Activated naive CD8-positive, alpha-beta T cell treated with anti-CD3 and anti-CD28 coated beads, Interleukin-2, amount 10 ng/mL, durations not matched to agents 7 days and 5 days (primary cell): ENCODE results near the gene AUH. TPM values are rescaled to one million over a fixed set of nuclear protein-coding genes. Genes with fewer than 3 reads are reported as not detected.

Experiments
- ATAC-seq: fragments of 150-1000 bp; cut with Tn5 transposase; one replicate; pipeline ENCODE4 v1.10.0; 2021; ENCODE audit warnings: low read depth, moderate library complexity
- POLR2A ChIA-PET: fragments of 350-600 bp; sonication (Branson Sonifier 250); formaldehyde crosslinking; loops from one replicate; lab custom pipeline; 2021; ENCODE audit warnings: antibody characterized with exemption; lab: Charles Lee
- DNase-seq: peaks from one replicate; pipeline ENCODE4 v3.0.0; 2021
- H3K27ac Mint-ChIP-seq: one replicate; pipeline ENCODE4 v1.8.0; 2022; ENCODE audit warnings: mild to moderate bottlenecking, mixed read lengths
- H3K27me3 Mint-ChIP-seq: one replicate; pipeline ENCODE4 v1.8.0; 2022; ENCODE audit warnings: mild to moderate bottlenecking, moderate library complexity, mixed read lengths
- H3K36me3 Mint-ChIP-seq: one replicate; pipeline ENCODE4 v1.8.0; 2021; ENCODE audit warnings: mild to moderate bottlenecking, mixed read lengths
- H3K4me1 Mint-ChIP-seq: one replicate; pipeline ENCODE4 v1.8.0; 2021; ENCODE audit warnings: mixed read lengths
- H3K4me3 Mint-ChIP-seq: one replicate; pipeline ENCODE4 v1.8.0; 2022; ENCODE audit warnings: mild to moderate bottlenecking, moderate library complexity, mixed read lengths
- H3K9me3 Mint-ChIP-seq: one replicate; pipeline ENCODE4 v1.8.0; 2021; ENCODE audit warnings: mixed read lengths
- total RNA-seq, 2 experiments: library from RNA; stranded (reverse); gene quantifications; one replicate each; pipeline ENCODE4 v1.2.3, GENCODE V29; 2021

AUH gene
- total RNA-seq, 2 experiments from 2014 or later = 15.8 to 17.2 TPM

- DNase-seq (no peak), ATAC-seq (peak; percentile 72)
- H3K4me1 Mint-ChIP-seq = peaks cover 32% of the 10 kb centered on the region
- POLR2A ChIA-PET = interaction anchor here (1.0 kb wide), 4 partner anchors 21 to 238 kb away, joined by 3 to 4 read pairs (median 3); no protein-coding TSS in a partner anchor
- H3K36me3 Mint-ChIP-seq = peaks cover 27% of the 10 kb centered on the region
- H3K4me3 Mint-ChIP-seq = peak overlapping the region; percentile 23
- peaks cover 13% of the 10 kb centered on the region for H3K9me3 Mint-ChIP-seq
- no peaks in the 10 kb centered on the region for H3K27me3 Mint-ChIP-seq
- H3K27ac Mint-ChIP-seq = peak overlapping the region; percentile 39
These were observed 175.0 kb downstream of the AUH start for GRCh38 chr9:91186632-91187108.

DNA sequence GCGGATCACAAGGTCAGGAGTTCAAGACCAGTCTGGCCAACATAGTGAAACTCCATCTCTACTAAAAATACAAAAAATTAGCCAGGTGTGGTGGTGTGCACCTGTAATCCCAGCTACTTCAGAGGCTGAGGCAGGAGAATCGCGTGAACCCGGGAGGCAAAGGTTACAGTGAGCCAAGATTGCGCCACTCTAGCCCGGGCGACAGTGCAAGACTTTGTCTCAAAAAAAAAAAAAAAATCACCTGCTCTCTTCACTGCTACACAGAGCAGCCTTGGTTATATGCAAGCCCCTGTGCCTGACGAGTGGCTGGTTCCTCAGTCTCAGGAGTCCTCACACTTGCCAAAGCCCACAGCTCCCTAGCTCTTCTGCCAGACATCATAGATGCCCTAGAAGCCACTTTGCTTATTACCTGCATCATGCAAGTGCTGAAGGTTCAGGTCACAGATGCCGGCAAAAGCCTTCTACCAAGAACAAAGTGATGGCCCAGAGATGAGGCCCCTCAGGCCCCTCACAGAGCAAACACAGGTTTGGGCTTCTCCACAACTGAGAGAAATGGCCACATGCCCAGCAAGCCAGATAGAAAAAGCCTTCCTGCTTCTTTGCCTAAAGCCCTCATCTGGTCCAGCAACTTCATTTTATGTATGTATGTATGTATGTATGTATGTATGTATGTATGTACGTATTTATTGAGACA lies 176.4 kb downstream of the AUH start:
- Mint-ChIP-seq H3K36me3 (peaks cover 27% of the 10 kb centered on the region), H3K27ac (no peak overlapping the region), H3K4me1 (peaks cover 22% of the 10 kb centered on the region), H3K4me3 (no peak overlapping the region), H3K27me3 (no peaks in the 10 kb centered on the region), H3K9me3 (peaks cover 13% of the 10 kb centered on the region)
- no peak for ATAC-seq
- DNase-seq = no peak
- POLR2A ChIA-PET = interaction anchor here (2.0 kb wide), 1 partner anchor 21 kb away, joined by 5 read pairs; no protein-coding TSS in a partner anchor

DNA sequence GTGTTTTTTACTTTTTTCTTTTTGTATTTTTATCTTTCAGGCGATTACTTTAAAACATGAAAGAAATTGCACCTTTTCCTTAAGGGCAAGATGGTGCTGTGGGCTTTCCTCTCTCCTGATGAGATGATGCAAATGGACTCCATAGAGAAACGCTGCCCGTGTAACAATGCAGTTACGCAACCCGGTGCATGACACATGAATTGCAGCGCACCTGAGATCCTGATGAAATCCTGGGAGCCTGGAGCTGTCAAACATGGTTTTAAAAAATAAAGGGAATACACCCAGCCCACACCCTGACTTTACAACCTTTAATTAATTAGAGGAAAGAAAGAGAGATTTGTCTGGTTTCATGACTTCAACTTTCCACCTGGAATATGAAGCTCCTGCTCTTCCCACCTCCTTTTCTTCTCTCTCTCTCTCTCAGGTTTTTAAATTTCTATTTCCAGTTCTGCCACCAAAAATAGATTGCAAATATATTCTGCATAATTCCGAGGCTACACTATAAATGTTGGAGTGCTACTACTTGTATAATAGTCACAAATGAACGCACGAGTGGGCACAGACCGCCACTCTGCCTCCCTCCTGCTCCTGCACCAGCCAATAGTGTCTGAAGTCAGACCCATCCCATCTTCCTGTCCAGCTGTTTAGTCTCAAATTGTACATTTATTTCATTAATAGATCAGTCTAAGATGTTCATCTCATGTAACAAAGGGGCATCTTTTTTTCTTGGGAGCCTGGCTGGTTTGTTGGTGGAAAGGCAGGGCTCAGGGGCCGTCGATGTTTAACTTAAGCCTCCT lies 179.1 kb downstream of the AUH start:
- Mint-ChIP-seq H3K4me1 (peaks cover 33% of the 10 kb centered on the region), H3K4me3 (no peak overlapping the region), H3K36me3 (peaks cover 10% of the 10 kb centered on the region), H3K9me3 (no peaks in the 10 kb centered on the region), H3K27me3 (no peaks in the 10 kb centered on the region), H3K27ac (no peak overlapping the region)
- ATAC-seq (no peak), DNase-seq (no peak)
- POLR2A ChIA-PET = interaction anchor here (1.5 kb wide), 1 partner anchor 10 kb away, joined by 4 read pairs; no protein-coding TSS in a partner anchor

GRCh38 chr9:91181541-91181940 lies 180.2 kb downstream of the AUH start:
- H3K27ac Mint-ChIP-seq = no peak overlapping the region
- DNase-seq = no peak
- no peaks in the 10 kb centered on the region for H3K27me3 Mint-ChIP-seq
- H3K36me3 Mint-ChIP-seq = peaks cover 5% of the 10 kb centered on the region
- POLR2A ChIA-PET = no interaction called here
- no peaks in the 10 kb centered on the region for H3K9me3 Mint-ChIP-seq
- H3K4me1 Mint-ChIP-seq = peaks cover 33% of the 10 kb centered on the region
- no peak for ATAC-seq
- H3K4me3 Mint-ChIP-seq = no peak overlapping the region

DNA sequence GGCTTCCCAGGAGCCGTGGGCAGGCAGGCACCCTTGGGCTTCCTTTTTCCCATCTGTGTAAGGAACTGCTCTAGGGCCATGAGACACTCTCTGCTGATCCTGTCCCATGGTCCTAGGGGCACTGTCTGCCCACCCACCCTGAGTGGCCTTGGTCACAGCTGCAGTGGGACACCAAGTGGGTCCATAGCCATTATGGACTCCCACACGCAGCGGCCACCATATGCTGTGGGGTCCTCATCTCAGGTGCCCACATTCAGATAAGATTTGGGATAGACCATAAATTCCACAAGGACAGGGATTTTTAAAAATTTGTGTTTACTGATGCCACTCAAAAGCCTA lies 180.8 kb downstream of the AUH start:
- Mint-ChIP-seq H3K36me3 (peaks cover 7% of the 10 kb centered on the region), H3K27me3 (no peaks in the 10 kb centered on the region), H3K27ac (no peak overlapping the region), H3K4me1 (peaks cover 28% of the 10 kb centered on the region), H3K4me3 (no peak overlapping the region), H3K9me3 (no peaks in the 10 kb centered on the region)
- POLR2A ChIA-PET = no interaction called here
- DNase-seq = no peak
- no peak for ATAC-seq

DNA sequence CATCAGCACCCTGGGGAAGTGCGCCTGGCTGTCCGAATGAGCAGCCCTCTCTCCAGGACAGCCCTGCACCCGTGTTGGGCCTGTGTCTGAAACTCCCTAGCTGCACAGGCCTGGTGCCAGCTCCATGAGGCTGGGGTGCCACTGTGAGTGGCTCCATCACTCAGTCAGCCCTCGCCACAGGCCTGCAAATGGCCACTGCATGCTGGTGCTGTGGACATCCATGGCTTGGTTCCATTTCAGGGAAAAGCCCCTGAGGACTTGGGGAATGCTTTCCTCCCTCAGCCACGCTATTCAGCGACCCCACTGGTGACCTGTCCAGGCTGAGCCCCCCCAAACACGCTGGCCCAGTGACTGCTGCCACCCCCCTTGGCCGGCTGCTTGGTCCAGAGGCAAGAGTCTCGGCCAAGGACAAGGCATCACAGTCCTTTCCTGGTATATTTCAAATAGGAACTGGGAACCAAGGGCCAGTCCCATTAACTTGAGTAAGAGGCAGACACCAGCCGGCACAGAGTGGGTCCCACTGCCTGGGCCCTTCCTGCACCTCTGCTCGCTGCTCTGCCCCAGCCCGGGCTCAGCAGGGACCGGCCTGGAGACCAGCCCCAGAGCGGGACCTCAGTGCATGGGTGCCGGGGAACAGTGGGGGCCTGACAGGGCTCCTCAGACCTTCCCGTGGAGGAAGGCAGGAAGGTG lies 181.3 kb downstream of the AUH start:
- Mint-ChIP-seq H3K27ac (no peak overlapping the region), H3K27me3 (no peaks in the 10 kb centered on the region), H3K4me3 (no peak overlapping the region), H3K4me1 (peaks cover 29% of the 10 kb centered on the region), H3K9me3 (no peaks in the 10 kb centered on the region), H3K36me3 (peaks cover 8% of the 10 kb centered on the region)
- DNase-seq (no peak), ATAC-seq (no peak)
- POLR2A ChIA-PET = interaction anchor here (0.8 kb wide), 1 partner anchor 12 kb away, joined by 3 read pairs; no protein-coding TSS in a partner anchor

GRCh38 chr9:91179237-91180138 lies 182.2 kb downstream of the AUH start:
- H3K9me3 Mint-ChIP-seq = no peaks in the 10 kb centered on the region
- H3K27me3 Mint-ChIP-seq = no peaks in the 10 kb centered on the region
- H3K4me3 Mint-ChIP-seq = no peak overlapping the region
- H3K4me1 Mint-ChIP-seq = peaks cover 30% of the 10 kb centered on the region
- no peak for ATAC-seq
- peaks cover 5% of the 10 kb centered on the region for H3K36me3 Mint-ChIP-seq
- peak overlapping the region; percentile 47 for H3K27ac Mint-ChIP-seq
- no peak for DNase-seq
- POLR2A ChIA-PET = interaction anchor here (0.8 kb wide), 1 partner anchor 13 kb away, joined by 3 read pairs; no protein-coding TSS in a partner anchor

DNA sequence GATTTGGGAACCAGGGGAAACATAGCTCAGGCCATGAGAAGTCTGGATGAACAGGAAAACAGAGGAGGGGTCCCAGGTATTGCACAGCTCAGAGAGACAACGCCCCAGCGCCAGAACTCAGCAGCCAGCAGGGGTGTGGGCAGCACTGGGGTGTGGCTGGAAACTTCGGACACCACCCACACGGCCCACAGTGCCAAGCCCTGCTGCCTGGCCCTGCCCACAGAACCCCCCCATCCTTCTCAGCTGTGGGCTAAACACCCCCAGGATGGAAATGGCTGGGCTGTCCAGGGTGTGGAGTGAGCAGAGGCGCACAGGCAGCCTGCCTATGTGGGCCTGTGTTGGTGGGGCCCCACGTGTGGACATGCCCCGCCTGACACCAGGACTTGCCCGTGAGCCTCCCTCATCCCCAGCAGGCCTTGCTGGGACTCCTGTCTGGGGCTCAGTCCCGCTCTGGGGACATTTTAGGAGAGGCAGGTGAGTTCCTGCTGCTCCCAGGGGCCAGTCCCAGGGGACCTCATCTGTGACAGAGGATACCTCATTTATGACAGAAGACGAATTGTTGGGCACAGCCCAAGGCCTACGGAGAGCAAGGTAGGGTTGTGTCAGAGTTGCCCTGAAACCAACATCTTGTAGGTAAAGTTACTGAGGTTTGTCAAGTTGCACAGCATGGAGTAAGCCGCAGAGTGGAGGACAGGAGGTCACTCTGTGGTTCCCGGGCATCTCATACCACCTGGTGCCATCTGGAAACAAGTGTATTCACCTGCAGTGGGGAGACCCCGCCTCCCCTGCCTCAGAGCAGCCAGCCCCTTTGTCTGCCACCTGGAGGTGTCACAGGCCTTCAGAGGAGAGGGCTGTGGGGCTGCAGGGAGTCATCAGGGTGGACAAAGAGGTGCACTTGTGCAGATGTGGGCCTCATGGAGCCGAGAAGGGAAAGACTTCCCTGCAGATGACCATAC lies 183.2 kb downstream of the AUH start:
- POLR2A ChIA-PET = interaction anchor here (0.6 to 2.7 kb wide), 5 partner anchors 14 to 78 kb away, joined by 3 to 19 read pairs (median 7); no protein-coding TSS in a partner anchor
- ATAC-seq (no peak), DNase-seq (no peak)
- H3K27me3 Mint-ChIP-seq = no peaks in the 10 kb centered on the region
- H3K4me3 Mint-ChIP-seq = no peak overlapping the region
- H3K27ac Mint-ChIP-seq = peak overlapping the region; percentile 90
- no peaks in the 10 kb centered on the region for H3K9me3 Mint-ChIP-seq
- peaks cover 35% of the 10 kb centered on the region for H3K4me1 Mint-ChIP-seq
- peaks cover 6% of the 10 kb centered on the region for H3K36me3 Mint-ChIP-seq

GRCh38 chr9:91177661-91178280 lies 183.9 kb downstream of the AUH start:
- H3K4me1 Mint-ChIP-seq = peaks cover 35% of the 10 kb centered on the region
- ATAC-seq (peak; percentile 72), DNase-seq (peak; percentile 61)
- POLR2A ChIA-PET = interaction anchor here (0.6 to 2.7 kb wide), 6 partner anchors 14 to 140 kb away, joined by 3 to 19 read pairs (median 6); no protein-coding TSS in a partner anchor
- H3K27me3 Mint-ChIP-seq = no peaks in the 10 kb centered on the region
- H3K36me3 Mint-ChIP-seq = peaks cover 13% of the 10 kb centered on the region
- peak overlapping the region; percentile 90 for H3K27ac Mint-ChIP-seq
- H3K4me3 Mint-ChIP-seq = peak overlapping the region; percentile 61
- peaks cover 3% of the 10 kb centered on the region for H3K9me3 Mint-ChIP-seq

GRCh38 chr9:91177081-91177480 lies 184.6 kb downstream of the AUH start:
- Mint-ChIP-seq H3K4me1 (peaks cover 37% of the 10 kb centered on the region), H3K9me3 (peaks cover 9% of the 10 kb centered on the region), H3K27ac (peak overlapping the region; percentile 90), H3K27me3 (no peaks in the 10 kb centered on the region), H3K36me3 (peaks cover 20% of the 10 kb centered on the region), H3K4me3 (peak overlapping the region; percentile 61)
- POLR2A ChIA-PET = interaction anchor here (0.9 to 2.7 kb wide), 5 partner anchors 13 to 140 kb away, joined by 3 to 19 read pairs (median 7); no protein-coding TSS in a partner anchor
- no peak for ATAC-seq
- DNase-seq = no peak

DNA sequence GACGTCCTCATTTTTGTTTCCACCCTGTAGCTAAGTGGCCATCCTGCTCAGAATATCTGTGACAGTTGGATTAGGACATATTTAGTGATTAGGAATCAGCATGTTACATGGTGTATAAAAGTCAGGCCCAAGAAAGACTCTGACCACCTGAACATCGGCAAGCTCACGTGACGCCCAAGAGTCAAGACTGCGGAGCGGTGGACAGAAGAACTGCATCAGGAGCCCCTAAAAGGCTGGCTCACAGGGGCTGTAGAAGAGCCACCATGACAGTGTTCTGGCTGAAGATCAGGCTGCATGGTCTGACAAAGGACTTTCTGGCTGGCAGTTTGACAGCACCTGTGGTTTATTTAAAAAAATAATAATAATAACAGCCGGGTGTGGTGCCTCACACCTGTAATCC lies 185.3 kb downstream of the AUH start:
- Mint-ChIP-seq H3K4me3 (no peak overlapping the region), H3K4me1 (peaks cover 35% of the 10 kb centered on the region), H3K36me3 (peaks cover 26% of the 10 kb centered on the region), H3K9me3 (peaks cover 15% of the 10 kb centered on the region), H3K27me3 (no peaks in the 10 kb centered on the region), H3K27ac (no peak overlapping the region)
- DNase-seq = no peak
- no peak for ATAC-seq
- POLR2A ChIA-PET = interaction anchor here (2.0 to 2.7 kb wide), 2 partner anchors 13 to 26 kb away, joined by 7 to 19 read pairs; no protein-coding TSS in a partner anchor
